HG03442 (cell line): ENCODE results near the gene BTBD19.
"Not testable (repeated sequence)": the region's sequence is repeated elsewhere in the genome, so short reads cannot be mapped to it uniquely, and the experiment has no call there.

Experiments
- ATAC-seq: cut with Tn5 transposase; IDR thresholded peaks from one replicate; pipeline ENCODE4 v1.9.1; 2021; ENCODE audit warnings: mild to moderate bottlenecking, moderate library complexity; ENCODE audit not compliant: unreplicated experiment

The BTBD19 gene

DNA sequence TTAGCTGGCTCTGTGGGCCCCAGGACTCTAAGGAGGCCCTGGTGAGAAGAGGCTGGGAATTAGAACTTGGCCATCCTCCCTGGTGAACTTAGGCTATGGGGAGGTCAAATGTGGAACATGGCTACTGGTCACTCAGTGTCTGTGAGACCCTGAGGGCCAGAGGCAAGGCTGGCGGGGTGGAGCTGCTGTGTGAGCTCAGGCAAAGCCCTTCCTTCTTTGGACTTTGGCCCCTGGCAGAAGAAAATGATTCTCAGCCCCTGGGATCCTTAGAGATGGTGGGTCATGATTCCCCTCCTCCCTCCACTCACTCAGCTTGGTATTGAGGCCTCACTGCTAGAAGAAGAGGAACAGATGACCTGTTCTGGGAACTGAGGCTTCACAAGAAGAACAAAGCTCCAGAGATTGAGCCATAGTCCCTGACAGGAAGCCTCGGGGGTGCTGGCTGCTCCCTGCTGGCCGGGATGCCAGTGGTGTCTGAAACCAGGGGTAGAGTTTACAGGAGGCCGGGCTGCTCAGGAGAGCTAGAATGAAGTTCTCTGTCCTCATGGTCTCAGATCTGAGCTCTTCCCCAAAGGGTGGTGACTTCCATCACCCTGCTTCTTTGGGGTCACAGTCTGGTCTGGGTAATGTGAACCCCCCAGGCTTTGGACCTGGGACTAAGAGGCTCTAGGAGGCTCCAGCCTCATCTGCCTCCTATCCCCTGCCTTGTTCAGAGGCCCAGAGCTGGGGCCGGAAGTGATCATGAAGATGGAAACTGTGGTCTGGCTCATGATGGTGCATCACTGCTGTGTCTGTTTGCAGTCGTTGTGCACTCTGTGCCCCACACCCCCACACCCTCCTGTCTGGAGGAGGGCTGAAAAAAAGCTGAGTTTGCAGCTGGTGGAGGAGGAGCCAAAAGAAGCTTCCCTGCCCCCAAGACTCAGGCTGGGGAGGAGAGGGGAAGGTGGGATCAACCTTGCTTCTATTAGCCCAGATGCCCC is 905 bp downstream of the BTBD19 start:
- peak; percentile 40 for ATAC-seq

DNA sequence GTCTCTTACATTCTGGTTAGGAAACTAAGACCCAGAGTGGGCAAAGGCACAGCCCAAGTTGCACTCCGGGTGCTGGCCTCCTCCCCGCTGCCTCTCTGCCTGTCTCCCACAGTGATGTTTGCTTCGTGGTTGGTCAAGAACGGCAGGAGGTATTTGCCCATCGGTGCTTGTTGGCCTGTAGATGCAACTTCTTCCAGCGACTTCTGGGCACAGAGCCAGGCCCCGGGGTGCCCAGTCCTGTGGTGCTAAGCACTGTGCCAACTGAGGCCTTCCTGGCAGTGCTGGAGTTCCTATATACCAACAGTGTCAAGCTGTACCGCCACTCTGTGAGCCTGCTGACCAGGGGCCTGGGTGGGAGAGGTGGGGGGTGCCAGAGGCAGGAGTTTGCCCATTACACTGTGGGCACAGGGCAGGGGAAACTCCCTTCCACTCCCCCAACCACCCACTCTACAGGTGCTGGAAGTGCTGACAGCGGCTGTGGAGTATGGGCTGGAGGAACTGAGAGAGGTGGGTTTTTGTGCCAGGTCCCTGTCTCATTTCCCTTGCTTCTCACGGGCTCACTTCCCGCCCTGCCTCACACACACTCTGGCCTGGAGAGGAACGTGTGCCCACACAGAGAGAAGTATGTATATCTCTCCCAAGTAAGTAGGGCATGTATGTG is 1.9 kb downstream of the BTBD19 start:
- ATAC-seq: no peak

DNA sequence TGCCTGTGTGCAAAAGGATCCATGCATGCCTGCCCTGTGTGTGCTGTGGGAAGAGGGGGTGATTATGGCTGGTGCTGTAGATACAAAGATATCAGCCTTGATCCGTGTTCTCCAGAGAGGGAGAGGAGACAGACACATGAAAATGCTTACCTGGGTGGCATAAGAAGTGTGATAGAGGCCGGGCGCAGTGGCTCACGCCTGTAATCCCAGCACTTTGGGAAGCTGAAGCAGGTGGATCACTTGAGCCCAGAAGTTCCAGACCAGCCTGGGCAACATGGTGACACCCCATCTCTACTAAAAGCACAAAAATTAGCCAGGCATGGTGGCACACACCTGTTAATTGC is 2.4 kb downstream of the BTBD19 start:
- not testable (repeated sequence) for ATAC-seq

DNA sequence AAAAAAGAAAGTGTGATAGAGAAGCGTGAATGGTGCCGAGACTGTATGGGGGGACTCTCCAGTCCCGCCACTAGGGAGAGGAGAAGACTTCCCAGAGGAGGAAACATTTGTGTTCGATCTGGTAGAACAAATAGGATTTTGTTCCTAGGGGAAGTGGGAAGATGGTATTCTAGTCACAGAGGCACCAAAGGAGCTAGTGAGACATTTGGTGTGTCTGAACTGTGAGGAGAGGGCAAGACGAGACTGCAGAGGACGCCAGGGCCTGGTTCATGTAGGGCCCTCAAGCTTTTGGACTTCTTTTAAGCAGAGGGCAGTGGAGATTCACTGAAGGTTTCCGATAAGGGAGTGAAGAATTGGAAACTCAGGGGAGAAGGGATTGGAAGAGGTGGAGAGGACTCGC is 2.9 kb downstream of the BTBD19 start:
- no peak for ATAC-seq

DNA sequence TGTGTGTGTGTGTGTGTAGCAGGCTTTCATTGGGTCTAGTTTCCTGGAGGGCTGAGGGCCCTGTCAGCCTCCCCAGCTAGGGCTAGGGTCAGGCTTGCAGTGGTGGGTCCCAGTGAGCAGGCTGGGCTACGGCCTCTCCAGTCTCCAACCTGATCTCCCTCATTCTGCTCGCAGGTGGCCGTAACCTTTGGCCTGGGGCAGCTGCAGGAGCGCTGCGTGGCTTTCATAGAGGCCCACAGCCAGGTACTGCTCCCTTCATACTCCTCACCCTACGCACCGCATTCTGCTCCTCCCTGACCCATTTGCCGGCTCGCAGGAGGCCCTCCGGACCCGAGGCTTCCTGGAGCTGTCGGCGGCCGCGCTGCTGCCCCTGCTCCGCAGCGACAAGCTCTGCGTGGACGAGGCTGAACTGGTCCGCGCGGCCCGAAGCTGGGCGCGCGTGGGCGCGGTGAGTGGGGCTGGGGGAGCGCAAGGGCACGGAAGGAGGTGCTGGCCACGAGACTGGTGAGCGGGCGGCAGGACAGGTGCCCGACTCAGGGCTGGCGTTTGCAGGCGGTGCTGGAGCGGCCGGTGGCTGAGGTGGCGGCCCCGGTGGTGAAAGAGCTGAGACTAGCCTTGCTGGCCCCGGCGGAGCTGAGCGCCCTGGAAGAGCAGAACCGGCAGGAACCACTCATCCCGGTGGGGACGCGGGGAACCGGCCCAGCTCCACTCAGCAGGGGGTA is 4.7 kb downstream of the BTBD19 start:
- ATAC-seq: no peak

DNA sequence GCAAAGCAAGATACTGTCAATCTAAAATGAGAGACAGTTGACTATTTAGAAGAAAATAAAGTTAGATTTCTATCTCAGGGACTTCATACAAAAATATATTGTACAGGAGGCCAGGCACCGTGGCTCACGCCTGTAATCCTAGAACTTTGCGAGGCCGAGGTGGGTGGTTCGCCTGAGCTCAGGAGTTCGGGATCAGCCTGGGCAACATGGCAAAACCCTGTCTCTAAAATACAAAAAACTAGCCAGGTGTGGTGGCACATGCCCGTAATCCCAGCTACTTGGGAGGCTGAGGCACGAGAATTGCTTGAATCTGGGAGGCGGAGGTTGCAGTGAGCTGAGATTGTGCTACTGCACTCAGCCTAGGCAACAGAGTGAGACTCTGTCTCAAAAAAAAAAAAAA is 7.6 kb downstream of the BTBD19 start:
- not testable (repeated sequence) for ATAC-seq

DNA sequence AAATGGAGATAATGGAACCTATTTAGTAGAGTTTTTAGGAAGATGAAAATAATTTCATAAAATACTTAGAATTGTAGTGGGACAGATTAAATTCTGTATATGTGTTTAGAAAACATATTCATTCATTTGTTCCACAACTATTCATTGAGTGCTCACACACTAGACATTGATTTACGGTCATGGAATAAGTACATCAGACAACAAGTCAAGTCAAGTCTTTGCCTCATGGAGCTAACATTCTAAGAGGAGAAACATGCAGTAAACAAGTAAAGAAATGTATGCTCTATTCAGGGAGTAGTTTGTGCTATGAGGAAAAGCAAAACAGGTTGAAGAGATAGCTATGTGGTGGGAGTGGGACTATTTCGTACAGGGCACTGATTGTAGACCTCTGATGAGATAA is 9.0 kb downstream of the BTBD19 start:
- ATAC-seq: no peak

DNA sequence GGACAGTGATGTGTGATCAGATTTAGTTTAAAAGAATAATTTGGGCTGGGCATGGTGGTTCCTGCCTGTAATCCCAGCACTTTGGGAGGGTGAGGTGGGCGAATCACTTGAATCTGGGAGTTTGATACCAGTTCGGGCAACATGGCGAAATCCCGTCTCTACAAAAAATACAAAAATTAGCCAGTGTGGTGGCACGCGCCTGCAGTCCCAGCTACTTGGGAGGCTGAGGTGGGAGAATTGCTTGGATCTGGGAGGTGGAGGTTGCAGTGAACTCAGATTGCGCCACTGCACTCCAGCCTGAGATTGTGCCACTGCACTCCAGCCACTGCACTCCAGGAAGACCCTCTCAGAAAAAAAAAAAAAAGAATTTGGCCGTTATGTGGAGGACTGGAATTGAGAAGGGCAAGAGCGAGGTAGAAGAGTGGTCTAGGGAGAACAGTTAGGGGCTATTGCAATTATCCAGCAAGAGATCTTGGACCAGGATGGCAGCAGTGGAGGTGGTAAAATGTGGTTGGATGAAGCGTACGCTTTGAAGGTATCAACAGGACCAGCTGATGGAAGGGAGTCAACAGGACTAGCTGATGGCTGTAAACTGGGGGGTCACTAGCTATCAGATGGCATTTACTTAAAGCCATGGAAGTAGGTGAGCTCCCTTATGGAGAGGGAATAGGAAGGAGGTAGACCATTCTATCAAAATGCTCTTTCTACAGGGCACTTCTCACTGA is 9.6 kb downstream of the BTBD19 start:
- no peak for ATAC-seq

DNA sequence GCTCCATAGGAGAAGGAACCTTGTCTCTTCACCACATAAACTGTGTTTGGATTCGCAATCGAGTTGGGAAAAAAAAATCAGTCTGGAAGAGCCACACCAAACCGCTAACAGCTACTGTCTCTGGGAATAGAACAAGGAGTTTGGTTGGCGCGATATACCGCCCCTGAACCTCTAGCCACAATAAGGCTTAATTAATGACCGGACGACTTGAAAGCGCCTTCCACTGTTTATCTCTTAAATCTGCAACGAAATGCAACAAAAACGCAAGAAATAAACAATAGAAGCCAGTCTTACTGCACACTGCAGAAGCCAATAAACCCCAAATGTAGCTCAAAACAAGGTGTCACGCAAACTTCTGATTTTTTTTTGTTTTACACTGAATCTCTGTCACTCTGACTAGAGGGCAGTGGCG is 10.9 kb downstream of the BTBD19 start:
- ATAC-seq: no peak

DNA sequence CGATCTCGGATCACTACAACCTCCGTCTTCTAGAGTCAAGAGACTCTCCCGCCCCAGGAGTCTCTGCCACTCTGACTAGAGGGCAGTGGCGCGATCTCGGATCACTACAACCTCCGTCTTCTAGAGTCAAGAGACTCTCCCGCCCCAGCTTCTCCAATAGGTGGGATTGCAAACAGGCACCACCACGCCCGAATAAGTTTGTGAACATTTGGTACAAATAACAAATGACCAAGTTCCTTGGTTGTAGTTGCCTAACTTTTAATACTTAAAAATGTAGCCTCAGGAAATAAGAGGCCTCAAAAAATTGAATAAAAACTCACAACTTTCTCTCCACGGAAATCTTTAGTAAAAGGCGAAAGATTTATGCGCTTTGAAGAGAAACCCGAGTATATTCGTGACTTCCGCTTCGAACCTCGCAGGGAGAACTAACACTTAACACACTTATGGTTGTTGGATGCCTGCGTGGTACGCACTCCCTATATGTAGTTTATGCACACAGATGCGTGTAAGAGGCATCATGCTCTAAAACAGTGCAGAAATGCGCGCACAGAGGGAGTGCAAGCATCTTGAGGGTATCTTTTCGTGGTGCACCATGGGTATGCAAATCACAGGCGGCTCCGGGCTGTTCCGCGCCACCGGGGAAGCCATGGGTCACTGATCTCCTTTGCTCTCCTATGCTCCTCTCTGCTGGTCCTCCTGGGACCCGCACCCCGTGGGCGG is 11.4 kb downstream of the BTBD19 start:
- ATAC-seq: peak; percentile 81

DNA sequence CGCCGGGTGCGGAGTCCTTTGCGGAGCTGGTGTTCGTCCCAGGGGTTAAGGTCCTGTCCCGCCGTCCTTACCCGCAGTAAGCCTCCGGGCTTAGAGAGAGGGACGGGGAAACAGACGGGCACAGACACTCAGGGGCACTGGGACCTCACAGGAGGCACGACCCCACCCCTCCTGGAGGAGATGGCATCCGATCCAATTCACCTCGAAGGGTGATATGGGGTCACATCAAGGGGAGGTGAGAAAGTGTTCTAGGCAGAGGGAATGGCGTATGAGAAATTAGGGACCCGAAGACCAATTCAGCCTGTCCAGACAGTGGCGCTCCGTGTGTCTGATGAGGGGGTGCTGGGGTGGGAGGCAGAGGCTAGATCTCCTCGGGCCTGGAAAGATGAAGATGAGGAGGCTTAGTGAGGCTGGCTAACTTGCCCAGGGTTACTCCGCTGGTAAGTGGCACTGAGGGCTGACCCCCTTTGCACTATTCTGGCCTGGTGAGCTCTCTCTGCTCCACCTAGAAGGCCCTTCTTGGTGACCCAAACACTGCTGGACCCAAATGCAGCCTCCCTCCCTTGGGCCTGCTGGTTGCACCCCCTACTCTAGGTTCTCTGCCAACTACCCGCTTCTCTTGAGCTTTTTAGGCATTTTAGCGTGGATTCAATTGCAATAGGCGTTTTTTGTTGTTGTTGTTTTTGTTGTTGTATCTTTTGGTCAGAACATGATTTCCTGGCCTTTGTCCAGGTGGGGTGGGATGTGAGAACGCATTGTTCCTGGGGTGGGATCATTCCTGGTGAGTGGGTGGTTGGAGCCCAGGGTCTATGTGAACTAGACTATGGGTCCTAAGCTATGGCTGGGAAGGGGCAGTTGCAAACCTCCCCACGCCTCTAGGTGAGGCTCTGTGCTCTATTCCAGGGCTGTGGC is 12.3 kb downstream of the BTBD19 start:
- no peak for ATAC-seq

DNA sequence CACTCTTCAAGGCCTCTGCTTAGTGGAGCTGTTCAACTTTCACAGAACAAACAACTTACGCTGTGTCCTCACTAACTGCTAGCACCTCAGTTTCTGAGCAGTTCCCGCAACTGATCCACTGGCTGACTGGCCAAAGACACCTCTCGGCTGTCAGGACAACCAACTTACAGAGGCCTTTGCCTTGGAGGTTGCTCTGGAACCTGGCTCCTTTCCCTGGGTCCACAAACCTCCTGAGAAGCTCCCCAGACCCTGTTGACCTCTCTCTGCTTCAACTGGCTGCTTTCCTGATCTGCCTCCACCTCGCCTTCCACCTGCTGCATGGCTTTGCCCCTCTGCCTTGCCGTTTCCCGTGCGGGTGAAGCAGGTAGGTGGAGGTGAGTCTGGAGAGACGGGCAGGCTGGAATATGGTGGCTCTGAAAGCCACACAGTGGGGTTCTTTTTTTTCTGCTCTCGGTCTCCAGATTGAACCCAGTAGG is 13.0 kb downstream of the BTBD19 start:
- no peak for ATAC-seq

DNA sequence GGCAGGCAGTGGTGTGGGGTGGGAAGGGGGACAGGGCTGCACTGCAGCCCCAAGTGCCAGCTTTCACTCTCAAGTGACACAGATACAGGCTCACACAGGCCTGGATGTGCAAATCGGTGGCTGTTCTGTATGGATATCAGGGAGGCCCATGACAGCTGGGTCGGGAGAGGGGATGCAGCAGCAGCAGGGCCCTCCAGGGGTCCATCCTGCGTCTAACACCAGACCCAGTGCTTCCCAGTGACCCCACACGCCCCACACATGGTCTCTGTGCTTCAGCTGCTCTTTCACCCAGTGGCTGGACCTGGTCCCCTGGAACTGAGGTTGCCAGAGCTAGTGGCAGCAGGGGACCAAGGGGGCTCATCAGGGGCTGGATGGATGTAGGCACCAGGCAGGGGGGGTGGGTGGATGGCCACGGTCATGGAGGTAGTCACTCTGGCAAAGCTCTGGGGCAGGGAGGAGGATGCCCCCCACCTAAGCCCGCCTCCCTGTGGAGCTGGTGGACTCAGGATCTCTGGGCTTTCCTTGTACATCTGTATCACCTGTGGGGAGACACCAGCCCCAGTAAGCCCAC is 13.9 kb downstream of the BTBD19 start:
- ATAC-seq: no peak

DNA sequence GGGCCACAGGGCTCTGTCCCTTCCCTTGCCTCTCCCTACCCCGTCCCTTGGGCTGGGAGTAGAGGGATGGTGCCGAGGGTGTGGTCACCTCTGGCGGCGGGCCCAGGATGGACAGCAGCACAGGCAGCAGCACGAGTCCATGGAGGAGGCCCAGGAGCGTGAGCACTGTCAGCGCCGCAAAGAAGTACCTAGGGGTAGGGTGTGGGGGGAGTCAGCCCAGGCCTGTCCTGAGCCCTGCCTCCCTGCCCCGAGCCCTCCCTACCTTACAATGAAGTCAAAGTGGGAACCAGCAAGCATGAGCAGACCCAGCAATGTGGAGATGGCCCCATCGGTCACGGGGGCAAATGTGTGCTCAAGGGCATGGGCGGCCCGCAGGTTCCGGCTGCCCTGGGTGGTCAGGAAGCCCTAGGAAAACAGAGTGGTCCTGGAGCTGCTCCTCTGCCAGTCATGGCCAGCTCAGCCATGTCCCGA is 14.7 kb downstream of the BTBD19 start:
- no peak for ATAC-seq

DNA sequence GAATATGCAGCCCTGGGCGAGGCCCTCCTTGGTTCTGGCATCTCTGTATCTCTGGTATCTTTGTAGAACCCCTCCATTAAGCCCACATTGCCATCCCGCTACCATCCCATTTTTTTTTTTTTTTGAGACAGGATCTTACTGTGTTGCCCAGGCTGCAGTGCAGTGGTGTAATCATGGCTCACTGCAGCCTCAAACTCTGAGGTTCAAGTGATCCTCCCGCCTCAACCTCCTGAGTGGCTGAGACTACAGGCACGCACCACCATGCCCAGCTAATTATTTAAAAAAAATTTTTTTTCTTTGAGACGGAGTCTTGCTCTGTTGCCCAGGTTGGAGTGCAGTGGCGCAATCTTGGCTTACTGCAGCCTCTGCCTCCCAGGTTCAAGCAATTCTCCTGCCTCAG is 16.1 kb downstream of the BTBD19 start:
- not testable (repeated sequence) for ATAC-seq

DNA sequence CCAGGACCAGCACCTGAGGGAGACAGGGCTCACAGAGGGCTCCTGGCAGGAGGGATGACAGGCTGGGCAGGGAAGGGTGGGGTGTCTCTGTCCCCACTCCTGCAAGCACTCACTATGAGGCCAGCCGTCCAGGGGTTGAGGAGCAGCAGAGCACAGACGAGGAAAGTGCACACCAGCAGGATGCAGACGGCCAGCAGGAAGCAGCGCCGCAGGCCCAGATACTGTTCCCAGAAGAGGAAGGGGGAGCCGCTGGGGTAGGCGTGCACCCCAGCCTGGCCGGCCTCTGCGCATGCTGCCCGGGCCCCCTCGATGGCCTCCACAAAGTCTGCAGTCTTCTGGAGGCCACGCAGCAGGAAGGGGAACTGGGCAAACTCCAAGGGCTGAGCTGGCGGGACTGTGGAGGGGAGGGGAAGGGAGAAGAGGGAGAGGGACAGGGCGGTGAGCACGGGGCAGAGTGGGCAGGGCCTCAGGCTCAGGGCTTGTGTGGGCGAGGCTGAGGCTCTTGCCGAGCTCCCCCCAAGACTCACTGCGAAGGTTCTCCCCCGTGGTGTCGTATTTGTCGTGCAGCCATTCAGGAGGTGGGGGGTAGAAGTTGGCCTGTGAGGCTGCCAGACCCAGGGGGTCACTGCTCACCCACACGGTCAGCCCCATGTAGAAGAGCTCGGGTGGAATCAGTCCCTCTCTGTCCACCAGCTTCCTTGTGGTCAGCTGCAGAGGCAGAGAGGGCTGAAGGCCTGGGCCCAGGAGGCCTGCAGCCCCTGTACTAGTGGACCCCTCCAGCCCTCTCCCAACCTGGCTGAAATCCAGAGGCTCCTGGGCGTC is 18.3 kb downstream of the BTBD19 start:
- no peak for ATAC-seq

DNA sequence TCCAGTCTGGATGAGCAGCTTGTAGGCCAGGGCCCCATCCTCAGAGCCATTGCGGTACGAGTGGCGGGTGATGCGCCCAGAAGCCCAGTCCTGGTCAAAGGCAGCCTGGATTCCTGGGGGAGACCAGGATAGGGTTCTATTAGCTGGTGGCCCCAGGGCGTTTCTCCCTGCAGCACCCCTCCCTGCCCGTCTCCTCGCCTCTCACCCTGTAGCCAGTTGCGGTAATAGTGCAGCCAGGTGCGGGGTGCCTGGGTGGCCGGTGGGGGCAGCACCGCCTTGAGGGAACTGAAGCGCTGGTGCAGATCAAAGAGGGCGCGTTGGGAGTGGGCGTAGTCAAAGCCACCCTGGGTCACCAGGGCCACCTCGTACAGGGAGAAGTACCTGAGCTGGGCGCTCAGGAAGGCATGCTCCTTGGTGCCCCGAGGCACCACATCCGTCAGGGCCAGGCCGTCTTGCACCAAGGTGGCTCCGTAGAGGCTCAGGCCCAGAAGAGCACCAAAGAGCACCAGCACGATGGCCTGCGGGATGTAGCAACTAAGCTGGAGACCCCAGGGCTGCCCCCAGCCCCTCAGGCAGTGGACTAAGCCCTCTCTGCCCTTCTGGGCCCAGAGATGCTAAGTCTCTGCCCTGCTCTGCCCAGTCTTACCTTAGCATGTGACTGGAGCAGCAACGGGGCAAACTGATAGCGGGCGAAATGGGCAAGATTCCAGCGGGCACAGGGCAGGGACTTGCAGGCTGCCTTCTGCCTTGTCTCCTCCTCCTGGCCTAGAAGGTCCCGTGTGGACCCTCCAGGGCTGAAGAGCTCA is 19.1 kb downstream of the BTBD19 start:
- ATAC-seq: no peak
